ENCODE results near the gene TBPL1. TPM values are rescaled to one million over a fixed set of nuclear protein-coding genes. Genes with fewer than 3 reads are reported as not detected.

The TBPL1 gene
- total and polyA plus RNA-seq, 2 donors (not counting 1 experiment from before 2014, with no cell fraction given): 23.3 to 29.6 TPM

DNA sequence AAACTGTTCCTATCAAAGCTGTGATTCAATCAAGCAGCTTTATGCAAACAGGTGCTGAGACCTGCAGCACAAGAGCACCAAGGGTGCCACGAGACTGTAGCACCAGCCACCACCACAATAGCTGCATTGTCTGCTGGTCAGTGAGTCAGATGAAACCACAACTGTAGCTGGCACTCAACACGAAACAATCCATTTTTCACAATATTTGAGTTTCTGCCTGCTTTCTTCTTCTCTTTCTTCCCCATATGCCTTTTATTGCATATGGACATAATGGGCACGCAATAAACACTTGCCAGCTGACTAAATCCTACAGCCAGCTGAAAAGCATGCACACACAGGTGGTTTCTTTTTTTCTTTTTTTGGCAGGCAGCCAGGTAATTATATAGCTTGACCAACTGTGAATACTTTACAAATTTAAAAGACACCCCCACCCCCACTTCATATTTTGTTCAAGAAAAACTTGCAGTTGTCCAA, 82.8 kb downstream of the TBPL1 start:
- Histone ChIP-seq H3K4me3 (ENCODE audit: control extremely low read depth in 1 of 5, extremely low read depth in 1 of 5, insufficient read depth in 1 of 5, low read depth in 2 of 5, low read length in 4 of 5) (no peak overlapping the region), H2AFZ (ENCODE audit: insufficient read depth, low read depth, low read length, poor library complexity, severe bottlenecking) (no peak overlapping the region), H4K20me1 (ENCODE audit: control insufficient read depth, insufficient read depth, low read length, poor library complexity, severe bottlenecking) (no peaks in the 10 kb centered on the region), H3K36me3 (replicated peaks in 1 of 2; ENCODE audit: control extremely low read depth in 1 of 2, control insufficient read depth in 1 of 2, extremely low read depth in 1 of 2, insufficient read depth in 2 of 2, low read length in 1 of 2) (no peaks in the 10 kb centered on the region), H3K9me3 (ENCODE audit: control extremely low read depth in 1 of 3, control insufficient read depth in 2 of 3, insufficient read depth in 1 of 3, low read length in 2 of 3) (no peaks in the 10 kb centered on the region), H3K27me3 (replicated peaks in 1 of 4; ENCODE audit: control extremely low read depth in 1 of 4, control insufficient read depth in 3 of 4, insufficient read depth in 4 of 4, low read length in 3 of 4) (no peaks in the 10 kb centered on the region), H3K9ac (ENCODE audit: low read length) (no peak overlapping the region), H3K4me2 (replicated peaks; ENCODE audit: low read depth, low read length, poor library complexity, severe bottlenecking) (no peak overlapping the region), H3K4me1 (ENCODE audit: control insufficient read depth in 2 of 2, insufficient read depth in 2 of 2, low read length in 2 of 2) (no peaks in the 10 kb centered on the region), H3K27ac (ENCODE audit: low read length in 2 of 2) (no peak overlapping the region), H3K79me2 (ENCODE audit: control insufficient read depth, insufficient read depth, low read length) (no peaks in the 10 kb centered on the region)
- POLR2A ChIA-PET: no interaction called here
- Mint-ChIP-seq H3K4me1 (no peaks in the 10 kb centered on the region), H3K4me3 (no peak overlapping the region), H3K27me3 (no peaks in the 10 kb centered on the region), H3K9me3 (ENCODE audit: insufficient read depth) (no peaks in the 10 kb centered on the region), H3K27ac (no peak overlapping the region)
- intact Hi-C loops (cut with micrococcal nuclease): no loop called here
- no peak for DNase-seq
- ATAC-seq (ENCODE audit: low read depth): no peak
- TF ChIP-seq, protein P1, sequence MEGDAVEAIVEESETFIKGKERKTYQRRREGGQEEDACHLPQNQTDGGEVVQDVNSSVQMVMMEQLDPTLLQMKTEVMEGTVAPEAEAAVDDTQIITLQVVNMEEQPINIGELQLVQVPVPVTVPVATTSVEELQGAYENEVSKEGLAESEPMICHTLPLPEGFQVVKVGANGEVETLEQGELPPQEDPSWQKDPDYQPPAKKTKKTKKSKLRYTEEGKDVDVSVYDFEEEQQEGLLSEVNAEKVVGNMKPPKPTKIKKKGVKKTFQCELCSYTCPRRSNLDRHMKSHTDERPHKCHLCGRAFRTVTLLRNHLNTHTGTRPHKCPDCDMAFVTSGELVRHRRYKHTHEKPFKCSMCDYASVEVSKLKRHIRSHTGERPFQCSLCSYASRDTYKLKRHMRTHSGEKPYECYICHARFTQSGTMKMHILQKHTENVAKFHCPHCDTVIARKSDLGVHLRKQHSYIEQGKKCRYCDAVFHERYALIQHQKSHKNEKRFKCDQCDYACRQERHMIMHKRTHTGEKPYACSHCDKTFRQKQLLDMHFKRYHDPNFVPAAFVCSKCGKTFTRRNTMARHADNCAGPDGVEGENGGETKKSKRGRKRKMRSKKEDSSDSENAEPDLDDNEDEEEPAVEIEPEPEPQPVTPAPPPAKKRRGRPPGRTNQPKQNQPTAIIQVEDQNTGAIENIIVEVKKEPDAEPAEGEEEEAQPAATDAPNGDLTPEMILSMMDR (IDR thresholded peaks at IDR 0.05): no peak
- 77% methylated on average over 3 of the region's 3 CpGs for WGBS (ENCODE audit: insufficient coverage)
- CTCF ChIA-PET: interaction anchor here (1.1 kb wide), 1 partner anchor 112 kb away, joined by 4 read pairs; no protein-coding TSS in a partner anchor

DNA sequence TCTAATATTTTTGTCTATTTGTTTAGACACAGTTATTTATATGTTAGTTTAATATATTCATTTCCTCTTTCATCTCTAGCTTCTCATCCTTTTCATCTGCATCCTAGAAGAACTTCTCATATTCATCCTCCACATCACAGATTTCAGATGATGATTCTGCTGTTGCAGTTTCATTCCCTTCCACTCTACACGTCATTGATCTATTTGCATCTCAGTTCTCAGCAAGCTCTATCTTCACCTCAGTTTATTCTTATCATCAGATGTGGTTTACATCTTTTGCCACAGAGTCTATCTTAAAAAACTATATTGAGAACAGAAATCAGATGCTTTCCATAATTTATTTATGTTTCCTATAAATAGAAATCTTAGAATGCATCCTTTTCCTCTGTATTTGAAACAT, 86.1 kb downstream of the TBPL1 start:
- no peaks in the 10 kb centered on the region for H3K36me3 ChIP-seq (replicated peaks in 1 of 2; ENCODE audit: control extremely low read depth in 1 of 2, control insufficient read depth in 1 of 2, extremely low read depth in 1 of 2, insufficient read depth in 2 of 2, low read length in 1 of 2)
- H2AFZ ChIP-seq (ENCODE audit: insufficient read depth, low read depth, low read length, poor library complexity, severe bottlenecking): no peak overlapping the region
- ATAC-seq (ENCODE audit: low read depth) (no peak), DNase-seq (no peak)
- H4K20me1 ChIP-seq (ENCODE audit: control insufficient read depth, insufficient read depth, low read length, poor library complexity, severe bottlenecking): no peaks in the 10 kb centered on the region
- no peak overlapping the region for H3K27ac Mint-ChIP-seq
- no peak for TF ChIP-seq EZH2 (IDR thresholded peaks at IDR 0.05; ENCODE audit: borderline replicate concordance, insufficient read depth, low read depth, low read length, poor library complexity, severe bottlenecking)
- TF ChIP-seq, protein P1 (IDR thresholded peaks at IDR 0.05): no peak
- intact Hi-C loops (cut with micrococcal nuclease): no loop called here
- H3K4me1 Mint-ChIP-seq: no peaks in the 10 kb centered on the region
- H3K27me3 ChIP-seq (replicated peaks in 1 of 4; ENCODE audit: control extremely low read depth in 1 of 4, control insufficient read depth in 3 of 4, insufficient read depth in 4 of 4, low read length in 3 of 4): no peaks in the 10 kb centered on the region
- H3K4me1 ChIP-seq (ENCODE audit: control insufficient read depth in 2 of 2, insufficient read depth in 2 of 2, low read length in 2 of 2): no peaks in the 10 kb centered on the region
- no peaks in the 10 kb centered on the region for H3K79me2 ChIP-seq (ENCODE audit: control insufficient read depth, insufficient read depth, low read length)
- H3K4me2 ChIP-seq (replicated peaks; ENCODE audit: low read depth, low read length, poor library complexity, severe bottlenecking): no peak overlapping the region
- no peak overlapping the region for H3K27ac ChIP-seq (ENCODE audit: low read length in 2 of 2)
- no peak overlapping the region for H3K4me3 Mint-ChIP-seq
- WGBS (ENCODE audit: insufficient coverage): no CpG with 5 or more reads among the region's 1 CpG
- no peak overlapping the region for H3K9ac ChIP-seq (ENCODE audit: low read length)
- H3K9me3 ChIP-seq (ENCODE audit: control extremely low read depth in 1 of 3, control insufficient read depth in 2 of 3, insufficient read depth in 1 of 3, low read length in 2 of 3): peaks cover 0 to 4% (median 0%) of the 10 kb centered on the region in 3 donors
- no peaks in the 10 kb centered on the region for H3K9me3 Mint-ChIP-seq (ENCODE audit: insufficient read depth)
- ChIA-PET POLR2A (no interaction called here), CTCF (interaction anchor here (0.9 kb wide), 1 partner anchor 115 kb away, joined by 3 read pairs; no protein-coding TSS in a partner anchor)
- peaks cover 21% of the 10 kb centered on the region for H3K27me3 Mint-ChIP-seq
- H3K4me3 ChIP-seq (ENCODE audit: control extremely low read depth in 1 of 5, extremely low read depth in 1 of 5, insufficient read depth in 1 of 5, low read depth in 2 of 5, low read length in 4 of 5): no peak overlapping the region

Small RNAs within 50 kb of the gene (small RNA-seq; reads per million reads assigned to genes)
- not detected for gene AL449363.1 (ENCODE audit: insufficient read length, low read depth, low replicate concordance)

Other genes with a start within 250 kb of the TBPL1 start
- not detected in 2 replicates for gene TCF21, start 64.1 kb upstream of the TBPL1 start, total RNA-seq
- not detected in 2 replicates for gene TCF21, start 64.1 kb upstream of the TBPL1 start, polyA plus RNA-seq
- gene SLC2A12, start 99.4 kb downstream of the TBPL1 start, total RNA-seq: 0.05 TPM in 1 of 2 replicates, not detected in the other
- 0.04 TPM in 1 of 2 replicates, not detected in the other for gene SLC2A12, start 99.4 kb downstream of the TBPL1 start, polyA plus RNA-seq

Measured in B cell (primary cell).